GM21360 (cell line): ENCODE measurements around the gene PCDHB6.
"Not testable (repeated sequence)": the region's sequence is repeated elsewhere in the genome, so short reads cannot be mapped to it uniquely, and the experiment has no call there.

Experiments
- ATAC-seq: cut with Tn5 transposase; IDR thresholded peaks from one replicate; pipeline ENCODE4 v1.9.1; 2021; ENCODE audit warnings: mild to moderate bottlenecking, moderate library complexity; ENCODE audit not compliant: unreplicated experiment

Gene PCDHB6

GRCh38 chr5:141149812-141150211 lies at the start of gene PCDHB6:
Gene PCDHB6 (plus strand): TSS chr5:141150057. CDS start chr5:141150258, 201 bp downstream.
- no peak for ATAC-seq

- ATAC-seq = no peak
Measured at GRCh38 chr5:141100243-141100805, 49.5 kb upstream of the PCDHB6 start, which contains the start of gene PCDHB3. Gene PCDHB3 (plus strand): TSS chr5:141100473. CDS start chr5:141100650, 177 bp downstream.

- no peak for ATAC-seq
Measured at GRCh38 chr5:141101059-141101458, 48.8 kb upstream of the PCDHB6 start.

- ATAC-seq = not testable (repeated sequence)
Measured at GRCh38 chr5:141102070-141102469, 47.8 kb upstream of the PCDHB6 start.

GRCh38 chr5:141102471-141102870 lies 47.4 kb upstream of the PCDHB6 start:
- ATAC-seq = not testable (repeated sequence)

- ATAC-seq = no peak
Measured at GRCh38 chr5:141105350-141105749, 44.5 kb upstream of the PCDHB6 start.

GRCh38 chr5:141119250-141119649 lies 30.6 kb upstream of the PCDHB6 start:
- no peak for ATAC-seq

- ATAC-seq = no peak
Measured at GRCh38 chr5:141121563-141121962, 28.3 kb upstream of the PCDHB6 start, which contains the start of gene PCDHB4. Gene PCDHB4 (plus strand): TSS chr5:141121818. CDS start chr5:141121999, 181 bp downstream.

- ATAC-seq = no peak
Measured at GRCh38 chr5:141121985-141122384, 27.9 kb upstream of the PCDHB6 start.

GRCh38 chr5:141123396-141124135 lies 26.3 kb upstream of the PCDHB6 start:
- ATAC-seq = not testable (repeated sequence)

GRCh38 chr5:141127305-141127704 lies 22.6 kb upstream of the PCDHB6 start:
- no peak for ATAC-seq

GRCh38 chr5:141135030-141135717 lies 14.7 kb upstream of the PCDHB6 start, which contains the start of gene PCDHB5:
Gene PCDHB5 (plus strand): TSS chr5:141135206. CDS start chr5:141135435, 229 bp downstream.
- no peak for ATAC-seq

GRCh38 chr5:141135718-141136266 lies 14.1 kb upstream of the PCDHB6 start:
- no peak for ATAC-seq

GRCh38 chr5:141137346-141137745 lies 12.5 kb upstream of the PCDHB6 start:
- not testable (repeated sequence) for ATAC-seq

- no peak for ATAC-seq
Measured at GRCh38 chr5:141150224-141150992, 551 bp downstream of the PCDHB6 start.

GRCh38 chr5:141150993-141151325 lies 1.1 kb downstream of the PCDHB6 start:
- no peak for ATAC-seq

- ATAC-seq = not testable (repeated sequence)
Measured at GRCh38 chr5:141151632-141152031, 1.8 kb downstream of the PCDHB6 start.

- not testable (repeated sequence) for ATAC-seq
Measured at GRCh38 chr5:141152096-141152495, 2.2 kb downstream of the PCDHB6 start.

GRCh38 chr5:141155540-141156374 lies 5.9 kb downstream of the PCDHB6 start:
- ATAC-seq = no peak

- ATAC-seq = not testable (repeated sequence)
Measured at GRCh38 chr5:141157356-141157755, 7.5 kb downstream of the PCDHB6 start.
